Lower leg skin (tissue), 4 donors: ENCODE results near the gene RSPH1. TPM values are rescaled to one million over a fixed set of nuclear protein-coding genes. Genes with fewer than 3 reads are reported as not detected.

Source experiments
- DNase-seq, 2 donors: peaks; one replicate each; pipeline ENCODE4 v3.0.0-alpha.2; 2019; ENCODE audit warnings: low spot score in 2 of 2
- H3K4me3 ChIP-seq: fragments of 200-600 bp; sonication (generic); 2 replicates; pipeline ENCODE4 v1.5.1; 2017; ENCODE audit warnings: mild to moderate bottlenecking, low read depth; ENCODE audit not compliant: poor library complexity, severe bottlenecking
- CTCF ChIP-seq, 3 donors: fragments of 450-650 bp; IDR thresholded peaks; one replicate each; pipeline ENCODE4 v1.5.1; 2016; ENCODE audit warnings: antibody characterized with exemption in 3 of 3, mild to moderate bottlenecking in 3 of 3, moderate library complexity in 2 of 3
- POLR2A ChIP-seq, 2 donors: fragments of 450-650 bp; IDR thresholded peaks; one replicate each; pipeline ENCODE4 v1.6.1; 2016 to 2017; ENCODE audit warnings: antibody characterized with exemption in 2 of 2, mild to moderate bottlenecking in 1 of 2, moderate library complexity in 1 of 2
- WGBS, 2 donors: methylation state at CpG; one replicate each; pipeline ENCODE4 v1.1.5; 2018; 5-methylcytosine and 5-hydroxymethylcytosine counted together
- intact Hi-C: fragments of 100-400 bp; cut with DNase I; formaldehyde crosslinking; loops from one replicate; pipeline ENCODE4 v1.15.0; 2023; ENCODE audit warnings: low total_unique reads
- total RNA-seq, 4 donors: library from RNA; depleted of rRNA; stranded (reverse); fragments of >200 nt; gene quantifications; one replicate each; pipeline ENCODE4 v1.1.0, GENCODE V29; 2016

The RSPH1 gene
- total RNA-seq, 4 donors from 2014 or later, result 0.34 to 3.7 (median 2.1) TPM

GRCh38 chr21:42539342-42539741 lies 43.3 kb upstream of the RSPH1 start:
- no peak overlapping the region for H3K4me3 ChIP-seq
- intact Hi-C loops, result no loop called here
- 87% methylated on average over 17 of the region's 17 CpGs for WGBS, 2 donors
- TF ChIP-seq POLR2A (IDR thresholded peaks at IDR 0.05) (no peak), CTCF (IDR thresholded peaks at IDR 0.05) (no peak)
- DNase-seq, result no peak

- no peak for DNase-seq
- intact Hi-C loops, result no loop called here
- WGBS, 2 donors, result 71 to 74% methylated on average over 10 of the region's 10 CpGs
- TF ChIP-seq POLR2A (IDR thresholded peaks at IDR 0.05) (no peak), CTCF (IDR thresholded peaks at IDR 0.05) (no peak)
- no peak overlapping the region for H3K4me3 ChIP-seq
These were observed 42.7 kb upstream of the RSPH1 start for GRCh38 chr21:42538479-42539275.

GRCh38 chr21:42537106-42537742 lies 41.2 kb upstream of the RSPH1 start:
- DNase-seq, result no peak
- 82 to 83% methylated on average over 4 of the region's 4 CpGs for WGBS, 2 donors
- TF ChIP-seq POLR2A (IDR thresholded peaks at IDR 0.05), result no peak
- TF ChIP-seq CTCF (IDR thresholded peaks at IDR 0.05), result no peak
- H3K4me3 ChIP-seq, result no peak overlapping the region
- intact Hi-C loops, result no loop called here

- no peak for TF ChIP-seq POLR2A (IDR thresholded peaks at IDR 0.05)
- TF ChIP-seq CTCF (IDR thresholded peaks at IDR 0.05), result no peak
- DNase-seq, result no peak
- no peak overlapping the region for H3K4me3 ChIP-seq
- 89 to 93% methylated on average over 8 of the region's 8 CpGs for WGBS, 2 donors
- intact Hi-C loops, result no loop called here
These were observed 40.6 kb upstream of the RSPH1 start for GRCh38 chr21:42536601-42537000.

- intact Hi-C loops, result no loop called here
- DNase-seq, result peak in 1 of 2 donors; percentile 82
- H3K4me3 ChIP-seq, result no peak overlapping the region
- 78 to 89% methylated on average over 17 of the region's 17 CpGs for WGBS, 2 donors
- TF ChIP-seq POLR2A (IDR thresholded peaks at IDR 0.05) (no peak), CTCF (IDR thresholded peaks at IDR 0.05) (no peak)
These were observed 39.7 kb upstream of the RSPH1 start for GRCh38 chr21:42535602-42536171.
